WTC11 (cell line): ENCODE measurements around the gene SPRY1.

Source experiments
- CREB1 ChIP-seq: sonication (generic); formaldehyde crosslinking; IDR thresholded peaks from 2 replicates; pipeline ENCODE4 v1.8.0; 2023; ENCODE audit warnings: mild to moderate bottlenecking, missing genetic modification reagents
- CTCF ChIP-seq: fragments of 200-600 bp; IDR thresholded peaks from 2 replicates; pipeline ENCODE4 v1.8.0; 2022; ENCODE audit warnings: antibody characterized with exemption
- FOXK1 ChIP-seq: sonication (generic); formaldehyde crosslinking; IDR thresholded peaks from 2 replicates; pipeline ENCODE4 v1.8.0; 2022; ENCODE audit warnings: mild to moderate bottlenecking, moderate library complexity, missing genetic modification reagents
- PRDM15 ChIP-seq: sonication (generic); formaldehyde crosslinking; IDR thresholded peaks from 2 replicates; pipeline ENCODE4 v1.8.0; 2022; ENCODE audit warnings: missing genetic modification reagents
- ZNF425 ChIP-seq: fragments of 250-450 bp; sonication (Bioruptor Pico); conservative IDR thresholded peaks from 2 replicates; pipeline ENCODE4 v1.9.0; 2021; ENCODE audit warnings: mild to moderate bottlenecking
- TF ChIP-seq, protein P1 (sequence below): sonication (generic); formaldehyde crosslinking; IDR thresholded peaks from 2 replicates; pipeline ENCODE4 v1.8.1; 2023; ENCODE audit warnings: mild to moderate bottlenecking, missing genetic modification reagents, moderate library complexity

GRCh38 chr4:123453061-123453680, 56.6 kb downstream of the SPRY1 start:
- TF ChIP-seq CTCF (no peak), CREB1 (CRISPR knock-in tag) (no peak), FOXK1 (CRISPR knock-in tag) (no peak), PRDM15 (CRISPR knock-in tag) (no peak), ZNF425 (CRISPR knock-in tag) (no peak)
- TF ChIP-seq, protein P1, sequence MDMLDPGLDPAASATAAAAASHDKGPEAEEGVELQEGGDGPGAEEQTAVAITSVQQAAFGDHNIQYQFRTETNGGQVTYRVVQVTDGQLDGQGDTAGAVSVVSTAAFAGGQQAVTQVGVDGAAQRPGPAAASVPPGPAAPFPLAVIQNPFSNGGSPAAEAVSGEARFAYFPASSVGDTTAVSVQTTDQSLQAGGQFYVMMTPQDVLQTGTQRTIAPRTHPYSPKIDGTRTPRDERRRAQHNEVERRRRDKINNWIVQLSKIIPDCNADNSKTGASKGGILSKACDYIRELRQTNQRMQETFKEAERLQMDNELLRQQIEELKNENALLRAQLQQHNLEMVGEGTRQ (CRISPR knock-in tag): no peak
